ENCODE data around the gene NOL6.

- no peak for TF ChIP-seq PREB (CRISPR knock-in tag; IDR thresholded peaks at IDR 0.05; ENCODE audit: borderline replicate concordance)
- TF ChIP-seq NR3C1 (CRISPR knock-in tag; conservative IDR thresholded peaks at IDR 0.05; ENCODE audit: low read depth): no peak
- TF ChIP-seq CTCF (IDR thresholded peaks at IDR 0.05): no peak
- TF ChIP-seq, protein P1, sequence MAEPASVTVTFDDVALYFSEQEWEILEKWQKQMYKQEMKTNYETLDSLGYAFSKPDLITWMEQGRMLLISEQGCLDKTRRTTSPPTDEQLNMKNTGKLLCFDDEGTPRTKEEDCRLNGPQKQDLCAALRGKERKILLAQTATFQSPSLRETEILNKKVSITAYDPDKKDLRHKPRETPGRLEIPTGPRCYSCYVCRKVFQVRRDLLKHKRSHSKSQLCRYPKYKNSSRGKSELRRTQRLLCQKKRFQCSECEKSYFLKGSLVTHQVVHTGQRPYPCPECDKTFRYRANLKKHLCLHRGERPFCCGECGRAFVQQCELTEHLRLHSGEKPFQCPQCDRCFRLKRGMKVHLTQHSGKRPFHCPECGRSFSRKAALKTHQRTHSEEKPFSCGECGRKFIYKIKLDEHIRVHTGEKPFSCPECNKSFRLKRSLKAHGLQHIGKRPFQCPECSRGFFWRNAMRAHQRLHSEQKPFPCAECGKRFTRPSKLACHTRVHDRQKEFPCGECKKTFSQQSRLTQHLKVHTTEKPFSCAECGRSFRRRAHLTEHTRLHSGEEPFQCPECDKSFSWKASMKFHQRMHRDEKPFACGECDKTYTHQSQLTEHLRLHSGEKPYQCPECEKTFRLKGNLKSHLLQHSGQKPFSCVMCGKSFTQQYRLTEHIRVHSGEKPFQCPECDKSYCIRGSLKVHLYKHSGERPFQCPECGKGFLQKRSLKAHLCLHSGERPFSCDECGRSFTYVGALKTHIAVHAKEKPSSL (CRISPR knock-in tag; conservative IDR thresholded peaks at IDR 0.05): no peak
- TF ChIP-seq FOXK1 (CRISPR knock-in tag; IDR thresholded peaks at IDR 0.05): no peak
- no peak for TF ChIP-seq ZNF416 (CRISPR knock-in tag; IDR thresholded peaks at IDR 0.05)
- no peak for TF ChIP-seq PRDM15 (CRISPR knock-in tag; IDR thresholded peaks at IDR 0.05)
Observed at GRCh38 chr9:33445389-33446239, 28.1 kb downstream of the NOL6 start.

Data from WTC11 (cell line).